GM12865 (cell line): ENCODE measurements around the gene SMARCA5.

Source experiments
- DNase-seq: peaks from one replicate; pipeline ENCODE4 v3.0.0; 2010; ENCODE audit warnings: low read depth
- H3K4me3 ChIP-seq: 2 replicates; pipeline ENCODE4 v1.5.1; 2011; ENCODE audit warnings: mild to moderate bottlenecking, low read depth, low read length, control low read depth
- CTCF ChIP-seq: IDR thresholded peaks from 2 replicates; pipeline ENCODE4 v1.5.1; 2011; ENCODE audit warnings: low read length, control low read depth, low read depth, inconsistent platforms; ENCODE audit not compliant: insufficient read depth; ENCODE audit errors: missing control alignments

Gene SMARCA5

DNA sequence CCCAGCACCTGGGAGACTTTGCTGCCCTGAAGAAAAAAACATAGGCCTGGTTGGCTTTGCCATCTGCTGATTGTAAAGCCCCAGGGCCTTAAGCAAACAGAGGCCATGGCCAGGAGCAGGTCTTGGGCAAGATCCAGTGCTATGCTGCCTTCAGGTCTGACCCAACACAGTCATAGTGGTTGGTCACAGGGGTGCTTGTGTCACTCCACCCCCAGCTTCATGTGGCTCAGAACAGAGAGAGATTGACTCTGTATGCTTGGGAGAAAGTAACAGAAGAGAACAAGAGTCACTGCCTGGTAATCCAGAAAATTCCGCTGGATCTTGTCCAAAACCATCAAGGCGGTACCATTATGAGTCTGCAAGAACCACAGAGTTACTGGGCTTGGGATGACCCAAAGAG, 24.4 kb upstream of the SMARCA5 start:
- H3K4me3 ChIP-seq, result no peak overlapping the region
- DNase-seq, result no peak
- TF ChIP-seq CTCF, result no peak

- H3K4me3 ChIP-seq, result no peak overlapping the region
- DNase-seq, result no peak
- TF ChIP-seq CTCF, result no peak
Measured at GRCh38 chr4:143498021-143498420, 15.5 kb upstream of the SMARCA5 start.

- TF ChIP-seq CTCF, result no peak
- DNase-seq, result no peak
- H3K4me3 ChIP-seq, result no peak overlapping the region
Measured at GRCh38 chr4:143502231-143502630, 11.3 kb upstream of the SMARCA5 start.

DNA sequence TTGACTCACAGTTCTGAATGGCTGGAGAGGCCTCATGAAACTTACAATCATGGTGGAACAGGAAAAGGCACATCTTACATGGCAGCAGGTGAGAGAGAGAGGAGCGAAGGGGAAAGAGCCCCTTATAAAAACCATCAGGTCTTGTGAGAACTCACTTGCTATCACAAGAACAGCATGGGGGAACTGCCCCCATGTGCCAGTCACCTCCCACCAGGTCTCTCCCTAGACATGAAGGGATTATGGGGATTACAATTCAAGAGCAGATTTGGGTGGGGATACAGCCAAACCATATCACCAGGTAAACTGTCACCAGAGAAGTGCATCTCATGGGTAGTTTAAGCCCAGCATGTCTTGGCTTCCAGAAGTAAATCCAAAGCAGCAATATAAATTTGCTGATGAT, 7.5 kb upstream of the SMARCA5 start:
- no peak for TF ChIP-seq CTCF
- no peak for DNase-seq
- no peak overlapping the region for H3K4me3 ChIP-seq

DNA sequence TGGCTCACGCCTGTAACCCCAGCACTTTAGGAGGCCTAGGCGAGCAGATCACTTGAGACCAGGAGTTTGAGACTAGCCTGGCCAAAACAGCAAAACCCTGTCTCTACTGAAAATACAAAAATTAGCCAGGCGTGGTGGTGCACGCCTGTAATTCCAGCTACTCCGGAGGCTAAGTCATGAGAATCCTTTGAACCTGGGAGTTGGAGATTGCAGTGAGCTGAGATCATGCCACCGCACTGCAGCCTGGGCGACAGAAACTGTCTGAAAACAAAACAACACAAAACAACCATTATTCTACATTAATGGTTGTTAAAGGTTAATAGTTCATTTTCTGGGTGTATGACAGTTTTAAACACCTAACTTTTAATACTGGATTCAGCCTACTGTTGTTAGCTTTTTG, 1.6 kb upstream of the SMARCA5 start:
- TF ChIP-seq CTCF, result no peak
- no peak for DNase-seq

GRCh38 chr4:143512978-143513313, 556 bp upstream of the SMARCA5 start:
- DNase-seq, result no peak
- no peak for TF ChIP-seq CTCF
- peak overlapping the region; percentile 98 for H3K4me3 ChIP-seq

More for the DNA sequence above, 1.6 kb upstream of the SMARCA5 start:
- no peak overlapping the region for H3K4me3 ChIP-seq

DNA sequence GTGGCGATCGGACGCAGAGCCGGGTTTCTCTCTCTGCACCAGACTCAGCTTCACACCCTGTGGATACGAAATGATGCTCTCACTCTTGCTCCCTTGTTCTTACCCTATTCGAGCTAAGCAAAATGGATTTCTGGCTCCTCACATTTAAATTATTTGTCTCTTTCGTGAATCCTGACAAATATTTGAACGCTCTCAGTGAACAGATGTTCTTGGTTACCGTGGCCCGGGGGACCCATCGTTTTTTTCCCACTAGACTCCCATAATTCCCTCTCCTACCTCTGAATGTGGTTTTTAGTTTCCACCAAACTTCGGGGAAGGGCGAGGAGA, 630 bp downstream of the SMARCA5 start:
- TF ChIP-seq CTCF, result no peak
- H3K4me3 ChIP-seq, result peak overlapping the region; percentile 98
- DNase-seq, result no peak
